Middle frontal gyrus (tissue), 1 donor: ENCODE measurements around the gene TGFB2.
"Not testable (repeated sequence)": the region's sequence is repeated elsewhere in the genome, so short reads cannot be mapped to it uniquely, and the experiment has no call there.

ENCODE experiments used
- DNase-seq: peaks from one replicate; pipeline ENCODE4 v3.0.0-alpha.2; 2015; ENCODE audit warnings: low spot score; ENCODE audit errors: extremely low spot score

TGFB2 gene

DNA sequence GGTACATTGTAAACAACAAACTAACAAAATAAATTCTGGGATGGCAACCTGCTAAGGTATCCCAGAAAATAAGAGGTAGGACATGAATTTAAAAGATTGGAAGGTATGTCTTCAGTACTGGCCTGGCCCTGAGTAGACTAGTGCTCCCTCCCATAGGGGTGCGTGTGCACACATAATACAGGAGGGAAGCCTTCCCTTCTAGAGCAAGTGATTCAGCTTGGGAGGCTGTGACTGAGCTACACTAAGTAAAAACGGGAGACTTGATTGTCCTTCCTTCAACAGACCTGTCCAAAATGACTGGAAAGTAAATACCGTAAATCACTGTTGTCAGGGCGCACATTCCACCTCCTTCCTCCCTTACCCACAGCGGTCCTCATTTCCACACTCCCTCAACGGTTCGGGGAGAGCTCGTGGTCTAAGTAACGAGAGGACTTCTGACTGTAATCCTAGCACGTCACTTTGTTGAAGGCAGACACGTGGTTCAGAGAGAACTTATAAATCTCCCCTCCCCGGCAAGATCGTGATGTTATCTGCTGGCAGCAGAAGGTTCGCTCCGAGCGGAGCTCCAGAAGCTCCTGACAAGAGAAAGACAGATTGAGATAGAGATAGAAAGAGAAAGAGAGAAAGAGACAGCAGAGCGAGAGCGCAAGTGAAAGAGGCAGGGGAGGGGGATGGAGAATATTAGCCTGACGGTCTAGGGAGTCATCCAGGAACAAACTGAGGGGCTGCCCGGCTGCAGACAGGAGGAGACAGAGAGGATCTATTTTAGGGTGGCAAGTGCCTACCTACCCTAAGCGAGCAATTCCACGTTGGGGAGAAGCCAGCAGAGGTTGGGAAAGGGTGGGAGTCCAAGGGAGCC, at the start of gene TGFB2:
TGFB2 (plus strand) TSS at position 523 of the 859 bp plus-strand sequence. CDS start 1,366 bp downstream, outside the sequence.
- no peak for DNase-seq

DNA sequence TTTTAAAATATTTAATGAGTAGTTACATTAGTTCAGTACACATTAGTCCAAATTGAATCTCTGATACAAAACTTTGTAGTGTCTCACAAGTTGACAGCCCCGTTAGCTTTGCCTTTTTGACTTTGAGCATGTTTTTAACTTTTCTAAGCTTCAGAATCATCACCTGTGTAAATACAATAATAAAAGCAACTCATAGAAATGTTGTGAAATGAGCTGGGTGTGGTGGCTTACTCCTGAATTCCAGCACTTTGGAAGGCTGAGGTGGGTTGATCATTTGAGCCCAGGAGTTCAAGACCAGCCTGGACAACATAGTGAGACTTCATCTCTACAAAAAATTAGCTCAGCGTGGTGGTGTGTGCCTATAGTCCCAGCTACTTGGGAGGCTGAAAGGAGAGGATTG, 49.0 kb upstream of the TGFB2 start:
- no peak for DNase-seq

DNA sequence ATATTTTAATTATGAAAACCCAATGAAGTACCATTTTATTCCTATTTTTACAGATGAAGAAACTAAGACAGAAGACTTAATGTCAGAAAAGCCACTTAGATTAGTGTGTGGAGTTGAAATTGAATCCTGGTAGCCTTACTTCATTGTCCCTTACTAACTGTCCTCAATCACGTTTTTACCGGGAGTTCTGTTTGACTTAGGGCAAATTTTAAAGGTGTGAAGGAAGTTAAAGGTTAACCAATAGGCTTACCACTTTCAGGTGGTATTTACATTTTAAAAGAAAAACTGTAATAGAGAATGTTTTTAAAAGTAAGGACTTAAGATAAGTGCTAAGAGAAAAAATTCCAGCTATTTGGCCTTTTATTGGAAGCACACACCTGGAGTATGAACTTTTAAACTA, 47.7 kb upstream of the TGFB2 start:
- no peak for DNase-seq

DNA sequence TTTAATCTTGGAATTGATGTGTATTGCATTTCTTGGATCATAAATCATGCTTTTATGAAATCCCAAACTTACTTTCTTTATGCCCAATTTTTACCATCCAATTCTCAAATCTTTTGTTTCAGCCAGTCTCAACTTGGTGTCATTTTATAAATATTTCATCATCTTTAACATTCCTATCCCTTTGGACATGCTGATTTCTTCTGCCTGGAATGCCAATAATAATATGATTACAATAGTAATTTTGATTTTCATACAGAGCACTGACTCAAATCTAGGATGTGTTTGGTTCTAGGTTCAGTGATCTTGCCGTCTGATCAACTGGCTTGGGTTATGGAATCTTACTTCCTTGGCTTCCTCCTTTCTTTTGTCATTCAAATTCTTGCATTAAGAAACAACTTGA, 47.3 kb upstream of the TGFB2 start:
- no peak for DNase-seq

DNA sequence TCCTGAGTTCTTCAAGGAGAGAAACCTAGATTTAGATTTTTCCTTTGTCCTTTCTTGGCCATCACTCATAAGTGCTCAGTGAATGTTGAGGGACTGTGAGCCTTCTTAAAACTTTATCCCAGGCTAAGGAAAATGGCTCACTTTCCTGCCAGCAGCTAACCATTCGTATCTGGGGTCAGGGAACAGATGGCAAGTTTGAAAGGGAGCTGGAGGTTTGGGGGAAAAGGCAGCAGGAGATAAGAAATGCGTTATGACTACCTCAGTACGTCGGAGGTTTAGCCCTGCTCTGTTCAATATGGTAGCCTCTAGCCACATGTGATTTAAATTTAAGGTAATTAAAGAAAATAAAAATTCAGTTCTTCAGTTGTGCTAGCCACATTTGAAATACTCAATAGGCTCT, 46.7 kb upstream of the TGFB2 start:
- no peak for DNase-seq

DNA sequence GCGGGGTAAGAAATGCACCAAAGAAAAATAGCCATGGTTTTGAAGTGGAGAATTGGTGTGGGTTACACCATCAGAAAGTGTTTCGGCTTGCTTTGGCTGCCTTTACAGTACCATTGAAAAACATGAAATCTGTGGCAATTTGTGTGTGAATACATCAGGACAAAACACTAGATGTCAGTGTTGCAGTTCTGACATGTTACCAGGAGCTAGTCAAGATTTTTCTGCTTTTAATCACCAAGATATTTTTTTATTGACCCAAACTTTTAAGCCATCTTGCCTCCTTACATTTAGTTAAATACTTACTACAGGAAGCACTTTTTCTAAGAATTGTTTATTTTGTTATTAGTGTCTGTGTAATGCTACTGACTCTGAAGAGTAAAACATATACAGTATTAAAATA, 45.7 kb upstream of the TGFB2 start:
- DNase-seq, result peak; percentile 24

DNA sequence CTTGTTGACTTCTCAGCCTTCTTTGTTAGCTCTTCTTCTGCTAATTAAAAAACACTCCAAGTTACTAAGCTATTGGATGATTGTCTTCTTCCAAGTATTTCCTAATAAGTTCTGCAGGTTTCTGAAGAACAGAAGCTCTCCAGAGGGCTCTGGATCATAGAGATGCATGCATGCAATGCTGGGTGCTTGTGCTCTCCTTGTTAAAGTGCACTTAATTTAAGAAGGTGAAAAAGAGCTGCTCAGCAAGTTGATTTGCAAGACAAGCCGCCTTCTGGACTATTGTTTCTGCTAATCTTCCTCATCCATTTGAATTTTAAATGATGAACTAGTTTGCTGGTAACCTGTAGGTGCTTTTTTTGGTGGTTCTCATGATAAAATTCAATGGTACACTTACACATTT, 43.9 kb upstream of the TGFB2 start:
- DNase-seq, result no peak

DNA sequence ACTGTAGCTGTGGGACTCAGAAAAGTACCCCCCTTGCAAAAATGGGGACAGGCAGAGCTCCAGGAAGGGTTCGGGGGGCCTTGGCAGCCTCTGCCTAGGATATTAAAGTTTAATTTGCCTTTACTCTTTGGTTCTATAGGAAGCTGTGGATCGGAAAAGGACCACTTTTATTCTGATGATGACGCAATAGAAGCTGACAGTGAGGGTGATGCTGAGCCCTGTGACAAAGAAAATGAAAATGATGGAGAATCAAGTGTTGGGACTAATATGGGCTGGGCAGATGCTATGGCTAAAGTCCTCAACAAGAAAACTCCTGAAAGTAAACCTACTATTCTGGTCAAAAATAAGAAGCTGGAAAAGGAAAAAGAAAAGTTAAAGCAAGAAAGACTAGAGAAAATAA, 43.0 kb upstream of the TGFB2 start:
- no peak for DNase-seq

DNA sequence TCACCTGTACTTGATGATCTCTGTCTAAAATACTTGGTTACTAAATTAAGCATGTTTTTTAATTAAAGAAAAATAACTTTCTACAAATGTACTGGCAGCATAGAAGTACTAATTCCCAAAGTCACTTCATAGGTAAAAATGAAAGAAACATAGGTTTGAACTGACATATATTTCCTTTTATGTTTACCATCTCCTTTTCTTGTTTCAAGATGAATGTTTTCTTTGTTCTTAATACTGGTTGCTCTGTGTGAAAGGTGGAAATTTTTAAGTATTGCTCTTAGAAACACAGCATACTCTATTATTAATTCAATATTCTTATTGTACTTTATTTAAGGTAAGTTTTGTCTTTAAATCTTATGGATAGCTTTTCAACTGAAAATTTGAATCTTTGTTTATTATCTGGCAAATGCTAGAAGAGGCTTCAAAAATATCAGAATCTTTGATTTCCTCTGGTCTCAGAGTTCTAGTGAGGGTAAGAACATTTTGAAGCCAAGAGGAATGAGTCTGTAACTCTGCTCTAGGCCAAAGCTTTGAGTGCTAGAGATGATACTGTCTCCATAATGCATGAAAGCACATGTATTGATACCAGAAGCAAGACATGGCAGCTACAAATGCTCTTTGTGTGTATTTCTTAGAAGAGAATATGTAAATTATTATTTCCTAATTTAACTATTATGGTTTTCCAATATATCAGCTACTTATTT, 41.8 kb upstream of the TGFB2 start:
- no peak for DNase-seq

DNA sequence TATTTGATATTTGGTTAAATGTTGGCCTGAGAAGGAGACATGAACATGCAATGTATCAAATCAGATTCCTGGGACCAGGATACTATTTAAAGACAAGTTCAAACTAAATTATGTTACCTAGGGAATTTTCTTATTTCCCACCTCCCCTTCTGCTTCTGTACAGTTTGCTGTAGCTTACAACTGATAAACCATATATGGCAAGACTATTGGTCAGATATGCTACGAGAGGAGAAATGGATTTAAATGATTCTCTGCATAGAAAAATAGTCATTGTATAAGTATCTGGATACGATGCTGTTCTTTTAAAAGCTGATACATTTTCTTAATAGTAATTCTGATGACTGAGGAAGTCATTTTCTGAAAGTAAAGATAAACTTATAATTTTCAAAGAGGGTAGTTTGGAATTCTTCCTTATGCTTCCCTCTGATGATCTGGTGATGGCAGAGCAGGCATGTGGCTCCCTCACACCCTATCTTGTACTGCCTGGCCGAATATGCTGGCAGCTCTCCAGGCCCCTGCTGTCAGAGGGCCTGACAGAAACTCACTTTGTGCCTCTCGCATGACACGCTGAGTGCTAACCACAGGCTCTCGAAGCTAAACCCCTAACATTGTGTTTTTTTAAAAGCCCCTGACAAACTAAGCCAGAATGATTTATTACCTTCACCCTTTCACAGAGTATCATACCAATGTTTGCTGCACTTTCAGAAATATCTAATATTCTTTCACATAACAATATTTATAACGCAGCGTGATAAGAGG, 40.7 kb upstream of the TGFB2 start:
- no peak for DNase-seq

DNA sequence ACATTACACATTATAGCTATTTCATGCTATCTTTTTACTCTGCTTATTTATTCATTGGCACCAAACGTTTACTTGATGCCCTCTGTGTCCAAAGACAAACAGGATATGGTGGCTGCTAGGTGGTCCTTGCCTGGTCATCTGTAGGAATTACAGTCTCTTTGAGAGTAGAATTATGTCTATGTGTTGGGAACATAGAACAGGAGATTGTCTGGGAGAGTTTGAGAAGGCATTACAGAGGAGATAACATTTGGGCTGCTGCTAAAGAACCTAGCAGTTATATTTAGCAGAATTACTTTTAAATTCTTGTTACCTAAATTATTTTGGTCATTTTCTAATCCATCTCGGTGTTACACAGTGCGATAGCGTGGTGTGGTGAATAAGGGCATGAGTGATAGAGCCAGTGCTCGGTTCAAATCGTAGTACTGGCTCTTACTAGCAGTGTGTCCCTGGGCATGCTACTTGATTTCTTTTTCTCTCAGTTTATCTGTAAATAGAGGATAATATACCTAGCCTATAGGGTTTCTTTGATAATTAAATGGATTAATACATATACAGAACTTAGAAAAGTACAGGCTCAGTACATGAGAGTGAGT, 39.6 kb upstream of the TGFB2 start:
- DNase-seq, result no peak

DNA sequence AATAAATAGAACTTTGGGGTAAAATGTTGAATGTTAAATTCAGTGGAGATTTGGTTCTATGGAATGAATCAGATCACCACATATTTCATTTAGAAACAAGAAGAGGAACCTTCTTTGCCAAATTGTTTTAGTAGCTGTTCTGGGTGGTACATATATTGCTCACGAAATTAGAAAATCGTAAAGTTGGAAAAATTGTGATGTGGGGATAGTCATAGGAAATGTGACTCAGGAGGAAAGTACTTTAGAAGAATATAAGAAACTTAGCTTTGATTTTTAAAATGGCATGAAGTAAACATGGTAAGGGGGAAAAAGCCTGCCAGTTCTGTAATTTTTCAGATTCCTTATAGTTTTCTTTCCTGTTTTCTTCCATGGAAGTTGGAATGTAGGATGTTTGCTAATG, 32.6 kb upstream of the TGFB2 start:
- no peak for DNase-seq

DNA sequence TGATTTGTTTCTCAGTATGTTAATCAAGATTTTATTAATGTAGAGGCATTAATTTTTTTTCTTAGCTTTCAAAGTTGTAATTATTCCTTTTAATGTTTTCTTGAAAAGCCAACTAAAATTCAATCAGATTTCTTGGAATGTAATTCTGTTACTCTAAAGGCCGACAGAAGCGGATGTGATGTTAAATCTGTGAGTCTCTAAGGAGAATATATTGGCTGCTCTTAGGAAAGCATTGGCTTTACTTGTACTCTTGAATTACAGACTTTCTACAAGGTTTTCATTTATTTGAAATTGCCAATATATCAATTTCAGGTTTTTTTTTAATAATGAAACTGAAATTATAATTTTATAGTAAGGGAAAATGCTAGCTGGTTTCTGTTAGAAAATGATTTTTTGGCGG, 30.8 kb upstream of the TGFB2 start:
- DNase-seq, result no peak

DNA sequence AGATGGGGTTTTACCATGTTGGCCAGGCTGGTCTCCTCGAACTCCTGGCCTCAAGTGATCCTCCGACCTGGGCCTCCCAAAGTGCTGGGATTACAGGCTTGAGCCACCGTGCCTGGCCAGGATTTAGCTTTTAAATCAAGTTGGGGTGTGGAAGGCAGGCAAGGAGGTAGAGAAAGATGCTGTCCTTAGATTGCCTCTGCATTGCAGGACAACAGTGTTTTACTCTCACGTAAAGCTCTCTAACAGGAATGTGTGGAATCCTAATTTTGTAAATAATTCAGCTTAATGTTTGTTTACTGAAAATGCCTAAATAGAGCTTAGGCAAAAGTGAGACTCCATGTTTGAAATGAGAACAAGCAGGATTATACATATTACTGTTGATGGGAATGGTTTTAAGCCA, 29.5 kb upstream of the TGFB2 start:
- no peak for DNase-seq

DNA sequence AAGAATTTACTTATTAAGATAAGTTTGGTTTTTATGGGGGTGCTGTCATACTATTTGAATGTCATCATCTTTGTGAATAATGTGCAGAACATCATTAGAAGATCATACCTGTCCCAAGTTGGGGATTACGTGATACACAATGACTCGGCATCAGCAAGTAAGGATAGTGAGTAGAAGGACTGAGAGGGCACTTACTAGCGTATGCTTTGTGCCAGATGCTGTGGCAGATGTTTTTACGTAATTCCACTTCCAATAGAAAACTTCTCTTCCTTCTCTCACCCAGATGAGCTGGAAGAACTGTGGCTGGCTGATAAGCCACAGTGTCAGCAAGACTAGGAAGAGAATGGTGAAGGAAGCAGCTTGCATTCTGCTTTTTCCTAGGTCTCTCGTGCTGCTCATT, 28.1 kb upstream of the TGFB2 start:
- DNase-seq, result no peak

DNA sequence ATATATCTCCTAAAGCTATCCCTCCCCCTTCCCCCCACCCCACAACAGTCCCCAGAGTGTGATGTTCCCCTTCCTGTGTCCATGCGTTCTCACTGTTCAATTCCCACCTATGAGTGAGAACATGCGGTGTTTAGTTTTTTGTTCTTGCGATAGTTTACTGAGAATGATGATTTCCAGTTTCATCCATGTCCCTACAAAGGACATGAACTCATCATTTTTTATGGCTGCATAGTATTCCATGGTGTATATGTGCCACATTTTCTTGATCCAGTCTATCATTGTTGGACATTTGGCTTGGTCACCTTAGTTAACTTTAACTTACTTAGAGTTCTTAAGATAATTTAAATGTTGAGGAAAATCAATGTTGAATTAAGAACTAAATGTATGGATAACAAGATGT, 25.0 kb upstream of the TGFB2 start:
- DNase-seq, result not testable (repeated sequence)

DNA sequence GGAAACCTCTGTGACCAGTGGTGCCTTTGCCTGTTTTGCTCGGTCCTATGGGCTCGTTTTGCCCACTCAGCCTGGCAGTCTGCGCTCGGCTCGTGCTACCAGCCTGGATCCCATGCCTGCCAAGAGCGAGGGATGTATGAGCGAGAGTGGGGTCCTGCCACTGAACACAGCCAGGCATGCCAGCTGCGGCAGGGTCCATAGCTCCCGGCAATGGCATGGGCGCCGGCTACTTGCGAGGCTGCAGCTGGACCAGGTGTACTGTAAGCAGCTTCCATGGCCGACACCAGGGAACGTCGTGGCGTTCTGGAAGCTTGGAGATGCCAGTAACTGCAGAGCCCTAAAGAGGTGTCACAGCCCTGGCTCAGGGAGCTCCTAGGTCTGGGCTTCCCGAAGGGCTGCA, 22.4 kb upstream of the TGFB2 start:
- DNase-seq, result no peak

DNA sequence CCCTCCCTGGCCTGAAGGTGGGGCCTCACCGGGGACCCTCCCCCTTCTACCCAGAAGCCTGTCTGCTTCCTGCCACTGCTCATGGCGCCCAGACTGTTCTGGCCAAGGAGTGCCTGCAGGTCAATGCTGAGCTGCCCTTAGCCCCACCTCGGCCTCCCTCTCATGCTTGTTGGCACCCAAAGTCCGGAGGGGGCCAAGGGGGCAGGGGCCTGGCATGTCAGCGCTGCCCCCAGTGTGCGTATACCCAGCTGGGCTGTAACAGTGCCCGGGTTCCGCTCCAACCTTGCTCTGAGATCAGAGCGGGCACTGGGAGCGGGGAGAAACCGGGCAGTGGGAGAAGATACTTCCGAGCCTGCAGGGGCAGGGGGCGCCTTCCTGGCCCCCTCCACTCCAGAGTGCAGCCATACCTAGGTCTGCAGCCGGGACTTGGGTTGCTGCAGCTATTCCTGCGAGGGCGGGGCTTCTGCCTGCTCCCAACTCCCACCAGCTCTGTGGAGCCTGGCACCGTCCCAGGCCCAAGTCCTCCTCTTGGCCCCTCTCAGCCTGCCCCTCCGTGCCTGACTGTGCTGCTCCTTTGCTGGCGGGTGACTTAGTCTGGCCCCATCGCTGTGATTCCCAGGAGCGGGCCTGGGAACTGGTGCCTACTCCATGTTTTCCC, 21.4 kb upstream of the TGFB2 start:
- no peak for DNase-seq

DNA sequence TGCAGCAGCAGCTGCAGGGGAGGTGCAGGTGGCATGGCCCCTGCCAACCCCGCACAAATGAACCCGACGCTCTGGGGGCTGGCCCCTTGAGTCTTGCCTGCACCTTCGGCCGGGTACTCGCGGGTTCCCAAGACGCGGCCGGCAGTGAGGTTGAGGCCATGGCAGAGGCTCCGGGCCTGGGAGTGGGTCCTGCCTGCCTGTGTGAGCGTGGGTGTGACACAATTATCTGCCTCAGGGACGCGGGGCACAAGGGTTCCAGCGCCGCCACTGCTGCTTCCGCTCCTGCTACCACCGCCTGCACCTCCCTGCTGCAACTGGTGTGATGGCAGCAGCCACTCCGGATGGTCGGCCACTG, 20.9 kb upstream of the TGFB2 start:
- no peak for DNase-seq

DNA sequence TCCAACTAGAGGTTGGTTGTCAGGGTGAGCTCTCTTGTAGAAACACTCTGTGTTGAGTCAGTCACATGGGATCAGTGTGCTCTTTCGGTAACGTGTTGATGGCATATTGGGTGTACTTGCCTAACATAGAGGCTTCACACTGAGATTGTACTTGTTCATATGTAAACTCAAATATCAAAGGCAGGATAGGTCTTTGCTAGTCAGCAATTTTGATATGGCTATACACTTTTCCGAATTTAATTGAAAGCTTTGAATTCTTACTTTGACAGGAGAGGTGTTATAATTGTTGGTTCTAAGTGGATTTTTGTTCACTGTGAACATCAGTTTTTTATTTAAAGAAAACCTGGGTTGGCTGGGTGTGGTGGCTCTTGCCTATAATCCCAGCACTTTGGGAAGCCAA, 16.4 kb upstream of the TGFB2 start:
- DNase-seq, result no peak

DNA sequence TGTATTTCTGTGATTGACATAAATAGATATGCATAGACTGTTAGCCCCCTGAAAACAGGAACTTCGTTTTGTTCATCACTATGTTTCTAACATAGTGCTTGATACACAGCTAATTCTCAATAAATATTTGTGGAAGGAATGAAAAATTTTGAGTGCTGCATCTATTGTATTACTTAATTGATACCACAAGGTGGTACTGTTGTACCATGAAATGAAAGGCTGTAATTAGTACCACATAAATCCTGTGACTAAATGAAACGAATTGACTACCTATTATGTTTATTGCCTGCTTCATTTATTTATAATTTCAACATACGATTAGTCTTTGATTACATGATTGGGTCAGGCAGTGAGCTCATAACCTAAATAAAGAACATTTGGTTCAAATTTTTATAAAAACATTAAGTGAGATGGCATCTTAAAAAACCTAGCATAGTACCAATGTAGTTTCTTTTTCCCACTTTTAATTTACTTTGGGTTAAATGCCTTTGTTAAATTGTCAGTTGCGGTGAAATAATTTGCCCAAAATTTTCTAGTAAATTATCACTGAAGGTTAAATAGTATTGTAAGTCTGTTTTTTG, 15.0 kb upstream of the TGFB2 start:
- no peak for DNase-seq
